ENCODE data around the gene COL9A1. TPM values are rescaled to one million over a fixed set of nuclear protein-coding genes. Genes with fewer than 3 reads are reported as not detected.

The COL9A1 gene
- total and polyA plus RNA-seq, 9 donors = 4.9 to 16.2 (median 6.3) TPM

GRCh38 chr6:70216767-70217166, 86.1 kb downstream of the COL9A1 start:
- Histone ChIP-seq H3K9me3 (replicated peaks; ENCODE audit: control insufficient read depth, low read depth, low read length) (no peaks in the 10 kb centered on the region), H3K4me1 (ENCODE audit: control insufficient read depth, insufficient read depth, low read length) (no peaks in the 10 kb centered on the region)
- WGBS (ENCODE audit: insufficient coverage) = 56% methylated on average over 8 of the region's 8 CpGs

GRCh38 chr6:70215460-70216108, 87.3 kb downstream of the COL9A1 start:
- no CpG with 5 or more reads among the region's 4 CpGs for WGBS (ENCODE audit: insufficient coverage)
- H3K36me3 ChIP-seq (ENCODE audit: control insufficient read depth, insufficient read depth, low read length) = no peaks in the 10 kb centered on the region
- H3K4me1 ChIP-seq (ENCODE audit: control insufficient read depth, insufficient read depth, low read length) = no peaks in the 10 kb centered on the region
- no peak for DNase-seq
- H3K27me3 ChIP-seq (ENCODE audit: control insufficient read depth, insufficient read depth, low read length) = no peaks in the 10 kb centered on the region
- no peak overlapping the region for H3K27ac ChIP-seq (ENCODE audit: low read length)
- H3K9me3 ChIP-seq (replicated peaks; ENCODE audit: control insufficient read depth, low read depth, low read length) = no peaks in the 10 kb centered on the region
- no peak overlapping the region for H3K4me3 ChIP-seq (ENCODE audit: low read length)

More at GRCh38 chr6:70216767-70217166, 86.1 kb downstream of the COL9A1 start:
- H3K4me3 ChIP-seq (ENCODE audit: low read length) = no peak overlapping the region
- no peak overlapping the region for H3K27ac ChIP-seq (ENCODE audit: low read length)
- no peak for DNase-seq
- no peaks in the 10 kb centered on the region for H3K36me3 ChIP-seq (ENCODE audit: control insufficient read depth, insufficient read depth, low read length)
- H3K27me3 ChIP-seq (ENCODE audit: control insufficient read depth, insufficient read depth, low read length) = no peaks in the 10 kb centered on the region

GRCh38 chr6:70210462-70210861, 92.4 kb downstream of the COL9A1 start:
- Histone ChIP-seq H3K4me3 (ENCODE audit: low read length) (no peak overlapping the region), H3K27me3 (ENCODE audit: control insufficient read depth, insufficient read depth, low read length) (no peaks in the 10 kb centered on the region), H3K27ac (ENCODE audit: low read length) (no peak overlapping the region), H3K9me3 (replicated peaks; ENCODE audit: control insufficient read depth, low read depth, low read length) (no peaks in the 10 kb centered on the region), H3K4me1 (ENCODE audit: control insufficient read depth, insufficient read depth, low read length) (no peaks in the 10 kb centered on the region), H3K36me3 (ENCODE audit: control insufficient read depth, insufficient read depth, low read length) (no peaks in the 10 kb centered on the region)
- no peak for DNase-seq
- WGBS (ENCODE audit: insufficient coverage) = no CpG with 5 or more reads among the region's 2 CpGs

GRCh38 chr6:70208235-70208790, 94.6 kb downstream of the COL9A1 start:
- no peak for DNase-seq
- Histone ChIP-seq H3K27ac (ENCODE audit: low read length) (no peak overlapping the region), H3K27me3 (ENCODE audit: control insufficient read depth, insufficient read depth, low read length) (no peaks in the 10 kb centered on the region), H3K4me1 (ENCODE audit: control insufficient read depth, insufficient read depth, low read length) (no peaks in the 10 kb centered on the region), H3K9me3 (replicated peaks; ENCODE audit: control insufficient read depth, low read depth, low read length) (no peaks in the 10 kb centered on the region), H3K4me3 (ENCODE audit: low read length) (no peak overlapping the region), H3K36me3 (ENCODE audit: control insufficient read depth, insufficient read depth, low read length) (no peaks in the 10 kb centered on the region)
- no CpG with 5 or more reads among the region's 1 CpG for WGBS (ENCODE audit: insufficient coverage)

GRCh38 chr6:70198785-70199184, 104.1 kb downstream of the COL9A1 start:
- Histone ChIP-seq H3K27ac (ENCODE audit: low read length) (no peak overlapping the region), H3K4me3 (ENCODE audit: low read length) (no peak overlapping the region), H3K4me1 (ENCODE audit: control insufficient read depth, insufficient read depth, low read length) (no peaks in the 10 kb centered on the region), H3K27me3 (ENCODE audit: control insufficient read depth, insufficient read depth, low read length) (no peaks in the 10 kb centered on the region), H3K36me3 (ENCODE audit: control insufficient read depth, insufficient read depth, low read length) (no peaks in the 10 kb centered on the region), H3K9me3 (replicated peaks; ENCODE audit: control insufficient read depth, low read depth, low read length) (no peaks in the 10 kb centered on the region)
- DNase-seq = no peak
- no CpG with 5 or more reads among the region's 2 CpGs for WGBS (ENCODE audit: insufficient coverage)

- Histone ChIP-seq H3K27ac (ENCODE audit: low read length) (no peak overlapping the region), H3K27me3 (ENCODE audit: control insufficient read depth, insufficient read depth, low read length) (no peaks in the 10 kb centered on the region), H3K4me3 (ENCODE audit: low read length) (no peak overlapping the region), H3K36me3 (ENCODE audit: control insufficient read depth, insufficient read depth, low read length) (no peaks in the 10 kb centered on the region), H3K9me3 (replicated peaks; ENCODE audit: control insufficient read depth, low read depth, low read length) (no peaks in the 10 kb centered on the region), H3K4me1 (ENCODE audit: control insufficient read depth, insufficient read depth, low read length) (no peaks in the 10 kb centered on the region)
- no peak for DNase-seq
- no CpG with 5 or more reads among the region's 2 CpGs for WGBS (ENCODE audit: insufficient coverage)
Measured at GRCh38 chr6:70196531-70196930, 106.4 kb downstream of the COL9A1 start.

GRCh38 chr6:70194421-70194820, 108.5 kb downstream of the COL9A1 start:
- DNase-seq = peak; percentile 11
- H3K27ac ChIP-seq (ENCODE audit: low read length) = no peak overlapping the region
- H3K9me3 ChIP-seq (replicated peaks; ENCODE audit: control insufficient read depth, low read depth, low read length) = no peaks in the 10 kb centered on the region
- no peak overlapping the region for H3K4me3 ChIP-seq (ENCODE audit: low read length)
- no peaks in the 10 kb centered on the region for H3K4me1 ChIP-seq (ENCODE audit: control insufficient read depth, insufficient read depth, low read length)
- H3K36me3 ChIP-seq (ENCODE audit: control insufficient read depth, insufficient read depth, low read length) = no peaks in the 10 kb centered on the region
- no peaks in the 10 kb centered on the region for H3K27me3 ChIP-seq (ENCODE audit: control insufficient read depth, insufficient read depth, low read length)

- H3K27ac ChIP-seq (ENCODE audit: low read length) = no peak overlapping the region
- H3K4me3 ChIP-seq (ENCODE audit: low read length) = no peak overlapping the region
- no peaks in the 10 kb centered on the region for H3K27me3 ChIP-seq (ENCODE audit: control insufficient read depth, insufficient read depth, low read length)
- 38% methylated on average over 3 of the region's 6 CpGs for whole genome bisulfite sequencing (ENCODE audit: insufficient coverage)
- DNase-seq = no peak
- no peaks in the 10 kb centered on the region for H3K4me1 ChIP-seq (ENCODE audit: control insufficient read depth, insufficient read depth, low read length)
- no peaks in the 10 kb centered on the region for H3K36me3 ChIP-seq (ENCODE audit: control insufficient read depth, insufficient read depth, low read length)
- no peaks in the 10 kb centered on the region for H3K9me3 ChIP-seq (replicated peaks; ENCODE audit: control insufficient read depth, low read depth, low read length)
Measured at GRCh38 chr6:70188202-70188601, 114.7 kb downstream of the COL9A1 start.

- H3K27me3 ChIP-seq (ENCODE audit: control insufficient read depth, insufficient read depth, low read length) = no peaks in the 10 kb centered on the region
- no peak overlapping the region for H3K4me3 ChIP-seq (ENCODE audit: low read length)
- WGBS (ENCODE audit: insufficient coverage) = no CpG with 5 or more reads among the region's 1 CpG
- DNase-seq = no peak
- H3K27ac ChIP-seq (ENCODE audit: low read length) = no peak overlapping the region
- H3K4me1 ChIP-seq (ENCODE audit: control insufficient read depth, insufficient read depth, low read length) = no peaks in the 10 kb centered on the region
- H3K36me3 ChIP-seq (ENCODE audit: control insufficient read depth, insufficient read depth, low read length) = no peaks in the 10 kb centered on the region
- H3K9me3 ChIP-seq (replicated peaks; ENCODE audit: control insufficient read depth, low read depth, low read length) = no peaks in the 10 kb centered on the region
Measured at GRCh38 chr6:70186461-70186860, 116.4 kb downstream of the COL9A1 start.

GRCh38 chr6:70184723-70185122, 118.2 kb downstream of the COL9A1 start:
- Histone ChIP-seq H3K4me1 (ENCODE audit: control insufficient read depth, insufficient read depth, low read length) (no peaks in the 10 kb centered on the region), H3K27me3 (ENCODE audit: control insufficient read depth, insufficient read depth, low read length) (peaks cover 2% of the 10 kb centered on the region), H3K4me3 (ENCODE audit: low read length) (no peak overlapping the region), H3K36me3 (ENCODE audit: control insufficient read depth, insufficient read depth, low read length) (no peaks in the 10 kb centered on the region), H3K27ac (ENCODE audit: low read length) (no peak overlapping the region), H3K9me3 (replicated peaks; ENCODE audit: control insufficient read depth, low read depth, low read length) (no peaks in the 10 kb centered on the region)
- DNase-seq = no peak
- no CpG with 5 or more reads among the region's 3 CpGs for WGBS (ENCODE audit: insufficient coverage)

- H3K36me3 ChIP-seq (ENCODE audit: control insufficient read depth, insufficient read depth, low read length) = no peaks in the 10 kb centered on the region
Measured at GRCh38 chr6:70183538-70183937, 119.3 kb downstream of the COL9A1 start.

More at GRCh38 chr6:70183538-70183937, 119.3 kb downstream of the COL9A1 start:
- H3K9me3 ChIP-seq (replicated peaks; ENCODE audit: control insufficient read depth, low read depth, low read length) = no peaks in the 10 kb centered on the region
- DNase-seq = no peak
- no peaks in the 10 kb centered on the region for H3K4me1 ChIP-seq (ENCODE audit: control insufficient read depth, insufficient read depth, low read length)
- no peak overlapping the region for H3K4me3 ChIP-seq (ENCODE audit: low read length)
- no peak overlapping the region for H3K27ac ChIP-seq (ENCODE audit: low read length)
- peaks cover 2% of the 10 kb centered on the region for H3K27me3 ChIP-seq (ENCODE audit: control insufficient read depth, insufficient read depth, low read length)
- 38% methylated on average over 2 of the region's 3 CpGs for WGBS (ENCODE audit: insufficient coverage)

Data from muscle of leg (tissue), 11 donors.